ENCODE results near the gene STK11.

STK11 gene, protein sequence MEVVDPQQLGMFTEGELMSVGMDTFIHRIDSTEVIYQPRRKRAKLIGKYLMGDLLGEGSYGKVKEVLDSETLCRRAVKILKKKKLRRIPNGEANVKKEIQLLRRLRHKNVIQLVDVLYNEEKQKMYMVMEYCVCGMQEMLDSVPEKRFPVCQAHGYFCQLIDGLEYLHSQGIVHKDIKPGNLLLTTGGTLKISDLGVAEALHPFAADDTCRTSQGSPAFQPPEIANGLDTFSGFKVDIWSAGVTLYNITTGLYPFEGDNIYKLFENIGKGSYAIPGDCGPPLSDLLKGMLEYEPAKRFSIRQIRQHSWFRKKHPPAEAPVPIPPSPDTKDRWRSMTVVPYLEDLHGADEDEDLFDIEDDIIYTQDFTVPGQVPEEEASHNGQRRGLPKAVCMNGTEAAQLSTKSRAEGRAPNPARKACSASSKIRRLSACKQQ

DNA sequence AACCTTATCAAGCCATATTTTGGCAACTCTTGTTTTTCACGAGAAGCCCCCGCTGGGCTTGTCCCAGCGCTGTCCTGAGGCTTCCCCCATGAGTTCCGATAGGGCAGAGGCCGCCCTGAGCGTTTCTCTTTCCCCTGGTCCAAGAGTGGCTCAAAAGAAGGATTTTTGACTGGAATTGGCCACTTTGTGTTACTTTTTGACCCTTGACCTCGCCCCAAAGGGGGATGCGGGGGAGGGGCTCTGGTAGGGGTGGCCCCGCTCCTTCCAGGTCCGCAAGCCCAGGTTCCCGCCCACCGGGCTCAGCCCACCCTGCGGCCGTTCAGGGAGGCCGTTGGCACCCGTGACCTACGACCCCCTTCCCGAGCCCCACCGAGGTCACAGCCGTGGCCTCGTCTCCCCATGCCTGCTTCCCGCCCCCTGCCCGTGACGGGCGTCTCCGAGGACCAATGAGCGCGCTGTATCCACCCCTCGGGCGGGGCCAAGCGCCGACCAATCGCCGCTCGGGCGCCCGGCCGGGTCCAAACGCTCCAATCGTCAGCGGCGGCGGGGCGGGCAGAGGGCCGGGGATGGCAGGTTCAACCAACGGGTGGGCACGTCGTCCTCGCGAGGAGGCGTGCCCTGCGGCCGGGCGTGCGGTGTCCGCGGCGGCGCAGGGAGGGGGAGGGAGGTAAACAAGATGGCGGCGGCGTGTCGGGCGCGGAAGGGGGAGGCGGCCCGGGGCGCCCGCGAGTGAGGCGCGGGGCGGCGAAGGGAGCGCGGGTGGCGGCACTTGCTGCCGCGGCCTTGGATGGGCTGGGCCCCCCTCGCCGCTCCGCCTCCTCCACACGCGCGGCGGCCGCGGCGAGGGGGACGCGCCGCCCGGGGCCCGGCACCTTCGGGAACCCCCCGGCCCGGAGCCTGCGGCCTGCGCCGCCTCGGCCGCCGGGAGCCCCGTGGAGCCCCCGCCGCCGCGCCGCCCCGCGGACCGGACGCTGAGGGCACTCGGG, at the start of gene STK11:
STK11 (plus strand) TSS at position 665 of the 986 bp plus-strand sequence. CDS start 1,136 bp downstream, outside the sequence.
- peak; percentile 99 for DNase-seq

DNA sequence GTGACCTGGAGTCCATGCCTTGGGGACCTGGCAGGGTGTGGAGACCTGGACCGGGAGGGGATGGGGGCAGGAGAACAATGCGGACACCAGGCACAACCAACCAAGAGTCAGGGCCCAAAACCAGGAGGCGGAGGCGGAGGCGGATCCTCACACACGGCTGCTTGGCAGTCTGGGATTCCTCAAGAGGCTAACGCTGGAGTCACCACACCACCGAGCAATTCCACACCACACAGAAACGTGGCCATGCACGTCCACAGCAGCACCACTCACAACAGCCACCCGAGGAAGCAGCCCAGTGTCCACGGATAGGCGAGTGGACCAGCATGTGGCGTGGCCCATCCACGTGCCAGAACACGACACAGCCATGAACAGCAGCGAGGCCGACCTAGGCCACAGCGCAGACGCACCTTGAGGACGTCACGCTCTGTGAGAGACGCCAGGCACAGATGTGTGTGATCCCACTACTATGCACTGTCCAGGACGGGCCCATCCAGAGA, 49.2 kb upstream of the STK11 start:
- DNase-seq: no peak

DNA sequence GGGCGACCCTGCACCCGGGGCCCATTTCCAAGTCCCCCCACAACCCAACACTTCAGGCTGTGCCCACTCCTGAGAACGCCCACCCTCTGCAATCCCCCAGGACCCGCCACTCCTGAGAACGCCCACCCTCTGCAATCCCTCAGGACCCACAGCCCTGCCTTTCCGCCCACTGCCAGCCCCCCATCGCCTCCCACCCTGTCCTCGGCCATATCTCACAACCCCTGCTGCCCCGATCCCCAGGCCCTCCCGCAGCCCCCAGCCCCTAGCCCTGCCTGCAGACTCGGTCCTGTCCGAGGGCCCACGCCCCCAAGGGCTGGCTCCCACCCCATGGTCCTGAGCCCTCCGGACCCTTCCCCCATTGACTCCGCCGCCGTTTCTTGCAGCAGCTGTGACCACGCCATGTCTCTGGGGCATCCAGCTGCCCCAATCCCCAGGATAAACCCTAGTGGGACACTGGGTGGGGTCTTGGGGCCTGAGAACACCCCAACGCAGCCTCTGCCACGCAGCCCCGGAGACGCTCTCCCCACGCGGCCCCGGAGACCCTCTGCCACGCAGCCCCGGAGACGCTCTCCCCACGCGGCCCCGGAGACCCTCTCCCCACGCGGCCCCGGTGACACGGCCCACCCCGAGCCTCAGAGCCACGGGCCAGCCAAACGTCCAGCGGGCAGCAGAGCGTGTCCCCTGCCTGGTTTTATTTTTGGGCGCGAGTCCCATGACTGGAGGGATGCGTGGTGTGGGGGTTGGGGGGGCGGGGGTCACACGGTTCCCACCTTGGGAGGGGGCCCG, 48.6 kb upstream of the STK11 start:
- DNase-seq: no peak

DNA sequence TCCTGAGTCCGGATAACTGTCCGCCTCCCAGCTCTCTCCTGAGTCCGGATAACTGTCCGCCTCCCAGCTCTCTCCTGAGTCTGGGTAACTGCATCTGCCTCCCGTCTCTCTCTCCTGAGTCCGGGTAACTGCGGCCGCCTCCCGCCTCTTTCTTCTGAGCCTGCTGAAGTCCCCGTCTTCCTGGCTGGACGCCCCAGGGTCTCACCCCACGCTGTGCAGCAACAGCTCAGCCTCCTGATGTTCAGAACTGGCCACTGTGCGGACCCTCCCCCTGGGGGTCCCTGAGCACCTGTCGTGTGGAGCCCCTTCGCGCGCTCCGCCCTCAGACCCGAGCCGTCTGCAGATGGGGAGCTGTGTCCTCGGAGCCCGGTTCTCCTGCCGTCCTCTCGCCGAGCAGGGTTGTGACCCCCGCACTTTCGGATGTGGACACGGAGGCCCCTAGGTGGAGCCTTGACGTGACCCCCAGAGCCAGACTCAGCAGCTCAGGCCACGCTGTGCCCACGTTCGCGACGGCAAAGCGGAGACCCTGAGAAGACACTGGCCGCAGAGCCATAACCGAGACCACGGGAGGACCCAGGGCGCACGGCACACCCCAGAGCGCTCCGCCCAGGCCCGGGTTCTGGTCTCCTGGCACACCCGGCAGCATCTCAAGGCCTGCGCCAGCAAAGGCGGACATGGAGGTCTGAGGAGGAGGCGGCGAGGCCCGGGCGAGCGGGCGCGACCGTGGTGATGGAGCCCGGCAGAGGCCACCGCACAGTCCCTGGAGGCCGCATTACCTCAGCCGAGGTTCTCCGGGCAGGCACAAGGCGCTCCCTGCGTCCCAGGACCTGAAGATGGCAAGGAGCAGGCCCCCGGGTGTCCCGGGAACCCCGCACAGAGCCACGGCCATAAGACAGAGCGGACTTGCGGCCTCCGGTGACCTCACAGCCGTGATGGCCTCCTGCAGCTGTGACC, 47.4 kb upstream of the STK11 start:
- no peak for DNase-seq

DNA sequence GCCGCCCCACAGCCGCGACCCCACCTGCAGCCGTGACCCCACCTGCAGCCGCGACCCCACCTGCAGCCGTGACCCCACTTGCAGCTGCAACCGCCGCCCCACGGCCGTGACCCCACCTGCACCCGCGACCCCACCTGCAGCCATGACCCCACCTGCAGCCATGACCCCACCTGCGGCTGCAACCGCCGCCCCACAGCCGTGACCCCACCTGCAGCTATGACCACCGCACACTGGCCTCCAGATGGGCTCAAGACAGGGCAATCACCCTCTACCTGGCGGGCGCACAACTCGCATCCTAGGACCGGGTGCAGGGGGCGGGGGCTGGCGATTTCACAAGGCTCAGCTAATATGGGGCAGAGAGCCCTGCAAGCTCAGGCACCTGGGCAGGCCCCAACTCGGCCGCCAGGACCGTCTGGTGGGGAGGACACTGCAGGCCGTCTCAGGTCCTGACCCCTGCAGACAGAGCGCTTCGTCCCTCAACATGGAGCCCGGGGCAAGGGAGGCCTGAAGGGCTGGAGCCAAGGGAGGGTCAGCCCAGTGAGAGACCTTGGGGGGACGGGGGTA, 46.6 kb upstream of the STK11 start:
- DNase-seq: no peak

DNA sequence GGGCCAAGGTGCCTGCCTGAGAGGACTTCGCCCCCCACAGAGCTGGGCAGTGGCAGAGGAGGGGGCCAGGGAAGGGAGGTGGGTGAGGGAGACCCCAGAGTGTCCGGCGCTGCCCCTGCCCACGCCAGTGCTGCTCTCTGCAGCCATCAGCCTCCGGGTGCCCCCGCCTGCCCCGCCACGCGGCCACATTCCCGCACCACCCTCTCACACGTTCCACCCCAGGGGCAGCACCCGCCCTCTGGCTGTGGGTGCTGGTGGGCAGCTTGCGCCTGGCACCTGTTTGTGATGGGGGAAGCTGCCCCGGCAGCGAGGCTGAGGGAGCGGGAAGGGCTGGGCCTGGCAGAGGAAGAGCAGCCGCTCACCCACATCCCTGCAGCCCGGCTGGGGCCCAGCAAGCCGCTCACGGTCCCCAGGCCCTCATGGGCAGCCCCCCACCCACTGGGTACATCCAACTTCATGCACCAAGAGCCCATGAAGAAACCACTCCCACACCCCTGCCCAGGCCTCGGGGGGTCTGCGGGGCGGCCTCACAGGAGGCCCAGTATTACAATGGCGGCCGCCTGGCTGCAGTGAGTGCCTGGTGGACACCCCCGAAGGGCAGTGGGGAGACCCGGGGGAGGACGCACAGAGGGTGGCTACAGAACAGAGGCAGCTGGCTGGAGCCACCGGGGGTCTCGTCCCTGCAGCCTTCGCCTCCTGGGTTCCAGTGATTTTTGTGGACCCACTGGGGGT, 45.5 kb upstream of the STK11 start:
- DNase-seq: no peak

DNA sequence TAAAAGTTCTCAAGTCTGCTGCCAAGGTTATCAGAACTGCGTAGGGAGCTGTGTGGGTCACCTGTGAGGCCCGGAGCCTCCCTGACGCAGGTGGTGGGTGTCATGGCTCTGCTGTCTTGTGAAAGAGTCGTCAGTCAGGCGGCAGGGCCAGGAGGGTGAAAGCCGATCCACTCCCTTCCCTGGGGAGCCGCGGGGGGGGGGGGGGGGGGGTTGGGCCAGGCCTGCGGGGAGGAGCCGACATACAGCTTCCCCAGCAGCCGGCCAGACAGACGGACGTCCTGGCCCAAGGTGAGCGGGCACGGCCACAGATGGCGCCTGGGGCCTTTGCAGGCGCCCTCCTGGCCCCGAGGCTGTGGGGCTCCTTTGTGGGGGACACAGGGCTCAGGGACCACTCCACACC, 43.9 kb upstream of the STK11 start:
- no peak for DNase-seq

DNA sequence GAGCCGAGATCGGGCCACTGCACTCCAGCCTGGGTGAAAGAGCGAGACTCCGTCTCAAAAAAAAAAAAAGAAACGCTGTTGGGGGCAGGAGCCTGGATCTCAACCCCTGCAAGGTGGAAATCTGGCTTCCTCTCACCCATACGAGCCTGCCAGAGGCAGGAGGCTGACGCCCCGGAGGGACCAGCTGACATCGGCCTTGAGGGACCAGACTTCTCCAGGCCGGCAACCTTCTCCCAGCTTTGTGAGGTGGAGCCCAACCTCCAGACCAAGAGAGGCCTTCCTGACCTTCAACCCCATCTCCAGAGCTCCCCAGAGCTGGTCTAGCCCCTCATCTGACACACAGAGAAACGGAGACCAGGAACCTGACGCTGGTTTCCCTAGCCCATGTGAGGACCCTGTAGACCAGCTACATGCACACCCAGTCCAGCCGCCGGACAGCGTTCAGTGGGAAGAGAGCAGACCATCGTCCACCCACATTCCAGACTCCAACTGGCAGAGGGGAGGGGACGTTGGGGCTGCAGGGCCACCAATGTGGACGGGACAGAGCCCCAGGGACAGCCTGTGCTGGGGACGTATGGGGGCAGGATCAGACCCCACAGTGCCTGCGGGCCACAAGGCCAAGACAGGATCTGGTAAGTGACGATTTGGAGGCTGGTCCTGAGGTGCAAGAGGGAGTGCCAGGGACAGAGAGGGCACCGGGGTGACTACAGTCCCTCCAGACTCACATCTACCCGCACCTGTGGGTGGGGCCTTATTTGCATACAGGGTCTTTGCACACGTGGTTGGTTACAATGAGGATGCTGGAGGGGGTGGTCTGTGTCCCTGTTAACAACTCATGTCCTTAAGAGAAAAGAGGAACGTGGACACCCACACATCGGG, 42.9 kb upstream of the STK11 start:
- no peak for DNase-seq

DNA sequence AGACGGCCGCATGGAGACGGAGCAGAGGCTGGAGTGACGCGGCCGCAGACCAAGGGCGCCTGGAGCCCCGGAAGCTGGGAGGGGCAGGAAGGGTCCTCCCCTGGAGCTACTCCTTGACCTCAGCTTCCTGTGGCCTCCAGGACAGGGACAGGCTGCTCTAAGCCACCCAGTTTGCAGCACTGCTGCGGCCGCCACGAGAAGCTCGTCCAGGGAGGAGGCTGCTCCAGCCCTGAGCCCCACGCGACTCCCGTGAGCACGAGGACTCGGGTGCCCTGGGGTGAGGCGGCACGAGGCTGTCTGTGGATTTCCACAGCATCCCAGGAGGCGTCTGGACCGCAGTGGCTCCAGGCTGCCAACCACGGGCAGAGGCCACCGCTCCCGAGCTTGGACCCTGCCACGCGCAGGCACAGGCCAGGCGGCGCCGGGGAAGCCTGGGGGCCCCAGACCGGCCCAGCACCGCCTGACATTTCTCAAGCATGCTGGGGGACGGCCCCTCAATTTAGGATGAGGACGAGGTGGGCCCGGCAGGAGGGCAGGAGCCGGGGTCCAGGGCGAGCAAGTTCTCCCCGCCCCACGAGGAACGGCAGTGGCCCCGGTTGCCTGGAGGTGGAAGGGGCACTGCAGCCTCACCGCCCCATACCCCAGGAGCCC, 42.2 kb upstream of the STK11 start:
- DNase-seq: no peak

DNA sequence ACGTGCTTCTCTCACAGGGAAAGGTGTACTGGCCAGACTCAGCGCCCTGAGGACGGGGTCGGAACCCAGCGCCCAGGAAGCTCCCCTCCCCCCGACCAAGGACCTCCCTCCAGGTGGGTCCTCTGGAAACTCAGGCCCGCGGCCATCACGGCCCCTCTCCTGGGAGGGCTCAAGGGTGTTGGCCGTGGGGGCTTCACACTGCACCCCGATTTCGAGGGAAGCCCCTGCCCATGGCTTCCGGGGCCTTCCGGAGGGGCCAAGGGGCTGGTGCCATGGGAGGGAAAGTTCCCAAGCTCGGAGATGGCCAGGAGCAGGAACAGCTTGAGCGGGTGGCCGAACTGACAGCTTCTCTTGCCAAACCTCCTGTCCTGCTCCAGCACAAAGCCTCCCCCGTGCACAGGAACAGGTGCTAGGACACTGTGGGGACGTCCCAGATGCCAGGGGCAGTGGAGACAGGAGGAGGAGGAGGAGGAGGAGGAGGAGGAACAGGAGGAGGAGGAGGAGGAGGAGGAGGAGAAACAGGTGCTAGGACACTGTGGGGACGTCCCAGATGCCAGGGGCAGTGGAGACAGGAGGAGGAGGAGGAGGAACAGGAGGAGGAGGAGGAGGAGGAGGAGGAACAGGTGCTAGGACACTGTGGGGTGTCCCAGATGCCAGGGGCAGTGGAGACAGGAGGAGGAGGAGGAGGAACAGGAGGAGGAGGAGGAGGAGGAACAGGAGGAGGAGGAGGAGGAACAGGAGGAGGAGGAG, 41.5 kb upstream of the STK11 start:
- no peak for DNase-seq

DNA sequence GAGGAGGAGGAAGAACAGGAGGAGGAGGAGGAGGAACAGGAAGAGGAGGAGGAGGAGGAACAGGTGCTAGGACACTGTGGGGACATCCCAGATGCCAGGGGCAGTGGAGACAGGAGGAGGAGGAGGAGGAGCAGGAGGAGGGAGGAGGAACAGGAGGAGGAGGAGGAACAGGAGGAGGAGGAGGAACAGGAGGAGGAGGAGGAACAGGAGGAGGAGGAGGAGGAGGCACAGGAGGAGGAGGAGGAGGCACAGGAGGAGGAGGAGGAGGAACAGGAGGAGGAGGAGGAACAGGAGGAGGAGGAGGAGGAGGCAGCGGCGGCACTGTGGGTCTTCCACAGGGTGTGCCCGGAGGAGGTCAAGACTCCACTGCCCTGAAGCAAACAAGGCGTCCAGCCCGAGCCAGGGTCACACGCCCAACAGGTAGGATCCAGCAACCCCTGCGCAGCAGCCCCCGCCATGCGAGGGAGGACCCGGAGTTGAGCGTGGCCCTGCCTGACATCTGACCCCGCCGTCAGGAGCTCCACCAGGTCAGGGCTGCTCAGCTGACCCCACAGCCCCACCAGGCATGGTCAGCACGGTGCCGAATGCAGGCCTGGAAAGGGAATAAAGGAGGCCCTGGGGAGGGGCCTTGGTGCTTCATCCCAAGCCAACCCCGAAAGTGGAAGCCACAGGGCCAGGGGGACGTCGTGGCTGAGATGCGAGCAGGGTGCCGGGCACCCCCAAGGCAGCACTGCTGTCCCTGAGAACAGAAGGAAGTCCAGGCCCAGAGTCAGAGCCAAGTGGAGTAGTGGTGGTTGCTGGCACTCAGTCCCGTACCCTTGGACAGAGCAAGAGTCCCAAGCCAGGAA, 40.7 kb upstream of the STK11 start:
- no peak for DNase-seq

DNA sequence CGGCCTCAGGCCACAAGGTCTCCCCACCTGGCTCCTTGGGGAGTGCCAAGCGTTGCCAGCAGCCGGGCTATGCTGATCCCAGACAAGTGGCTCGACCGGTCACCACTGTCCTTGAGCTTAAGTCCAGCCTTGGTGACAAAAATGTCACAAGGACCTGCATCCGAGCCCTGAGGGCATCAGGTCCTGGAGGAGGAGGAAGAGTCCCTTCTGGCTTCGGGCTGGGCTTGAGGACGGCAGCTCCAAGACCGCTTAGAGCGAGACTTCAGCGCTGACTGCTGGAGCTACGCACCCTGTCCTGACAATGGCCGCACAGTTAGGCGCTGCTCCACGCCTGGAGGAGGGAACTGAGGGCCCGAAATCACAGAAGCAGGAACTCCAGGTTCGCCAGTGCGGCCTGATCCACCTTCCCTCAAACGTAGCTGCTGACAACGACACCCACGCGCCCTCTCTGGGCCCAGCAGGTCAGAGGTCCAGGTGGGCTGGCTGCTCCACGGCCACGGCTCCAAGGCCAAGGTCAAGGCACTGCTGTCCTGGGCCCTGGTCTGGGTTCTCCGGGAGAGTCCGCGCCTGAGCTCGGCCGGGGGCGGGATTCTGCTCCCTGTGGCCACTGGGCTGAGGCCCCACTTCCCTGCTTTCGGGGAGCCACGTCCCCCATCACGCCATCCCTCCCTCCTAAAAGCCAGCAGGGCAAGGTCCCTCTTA, 38.6 kb upstream of the STK11 start:
- DNase-seq: no peak

DNA sequence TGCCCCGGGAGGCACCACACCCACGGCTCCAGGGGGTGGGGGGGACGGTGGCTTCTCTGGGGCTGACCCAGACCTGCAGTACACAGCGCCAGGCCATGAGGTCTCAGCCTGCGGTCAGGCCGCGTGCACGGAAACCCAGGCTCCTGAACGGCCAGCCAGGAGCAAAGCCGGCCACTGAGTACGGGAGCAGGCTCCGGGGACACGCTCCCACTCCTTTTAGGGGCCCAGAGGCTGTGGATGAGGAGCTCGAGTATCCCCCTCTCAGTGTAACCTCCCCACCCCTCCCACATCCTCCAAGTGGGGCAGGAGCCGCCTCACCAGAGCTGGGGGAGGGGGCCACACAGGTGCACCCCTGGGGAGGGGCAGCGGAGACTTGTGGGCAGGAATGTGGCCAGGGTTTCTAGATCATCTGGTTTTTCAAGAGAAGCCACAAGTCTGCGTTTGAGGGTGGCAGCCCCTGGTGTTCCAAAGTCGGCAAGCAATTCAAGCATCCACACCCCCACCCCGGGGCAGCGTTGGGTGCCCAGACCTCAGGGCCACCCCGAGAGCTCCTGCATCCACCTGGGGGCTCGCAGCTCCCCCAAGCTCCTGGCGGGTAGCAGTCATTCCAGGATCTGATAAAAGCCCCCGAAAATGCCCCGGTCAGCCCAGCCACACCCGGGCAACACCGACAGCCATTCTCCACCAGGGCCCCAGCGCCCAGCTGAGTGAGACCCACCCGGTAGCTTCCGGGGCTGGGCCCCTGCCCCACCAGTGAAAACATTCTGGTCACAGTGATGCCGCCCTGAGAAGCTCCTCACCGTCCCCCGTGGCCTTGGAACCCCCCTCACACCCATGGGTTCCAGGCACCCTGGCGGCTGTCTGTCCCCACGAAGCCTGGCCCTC, 37.6 kb upstream of the STK11 start:
- no peak for DNase-seq

DNA sequence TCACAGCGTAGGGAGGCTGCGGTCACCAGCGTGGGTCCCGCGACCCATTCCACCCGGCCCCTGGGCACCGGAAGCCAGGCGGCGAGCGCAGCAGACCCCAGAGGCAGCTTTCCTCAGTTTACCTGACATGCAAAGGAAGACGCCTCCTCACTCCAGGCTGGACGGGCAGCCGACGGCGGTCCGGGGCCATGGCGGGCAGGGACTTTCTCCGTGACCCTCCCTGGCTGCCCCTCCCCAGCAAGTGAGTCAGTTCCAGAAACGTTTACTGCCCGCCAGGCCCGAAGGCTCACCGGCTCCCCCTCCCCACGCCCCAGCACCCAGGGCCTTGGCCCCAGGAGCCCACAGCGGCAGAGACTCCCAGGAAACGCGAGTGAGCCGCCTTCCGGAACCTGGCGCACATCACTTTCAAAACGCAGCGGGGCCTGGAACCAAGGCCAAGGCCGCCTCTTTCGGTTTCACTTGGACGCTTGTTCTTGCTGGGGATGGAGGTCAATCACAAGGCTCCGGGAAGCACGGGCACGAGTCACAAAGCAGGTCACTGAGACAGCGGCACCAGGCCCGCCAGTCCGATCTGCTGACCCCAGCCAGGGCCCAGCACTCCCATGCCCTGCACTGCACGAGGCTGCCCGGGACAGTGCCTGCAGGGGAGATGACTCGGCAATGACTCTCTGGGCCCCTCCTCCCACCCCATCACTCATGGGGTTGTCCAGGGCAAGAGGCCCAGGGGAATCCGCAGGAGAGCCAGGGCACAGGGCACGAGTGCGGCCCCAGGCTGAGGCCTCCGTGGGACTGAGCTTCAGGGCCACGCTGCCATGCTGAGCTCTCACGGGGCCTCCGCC, 36.8 kb upstream of the STK11 start:
- no peak for DNase-seq

Data from CD4-positive, alpha-beta T cell treated with Interleukin-12 subunit alpha and Interleukin-12 subunit beta, for 1 hour (primary cell).